IMR-90 (cell line): Measurements from ENCODE around the gene ANKRD33B.

Experiments used
- BHLHE40 ChIP-seq: fragments of 150-350 bp; IDR thresholded peaks from 2 replicates; pipeline ENCODE4 v1.6.1; 2016; ENCODE audit warnings: mild to moderate bottlenecking, low read depth, low read length
- CEBPB ChIP-seq: IDR thresholded peaks from 2 replicates; pipeline ENCODE4 v1.6.1; 2012; ENCODE audit warnings: low read depth, low read length, improper control_type of control experiment
- CTCF ChIP-seq: conservative IDR thresholded peaks from 2 replicates; pipeline ENCODE4 v1.5.1; 2012; ENCODE audit warnings: mild to moderate bottlenecking, low read depth, low read length, improper control_type of control experiment
- MXI1 ChIP-seq: IDR thresholded peaks from 2 replicates; pipeline ENCODE4 v1.6.1; 2012; ENCODE audit warnings: low read depth, mild to moderate bottlenecking, low read length, moderate library complexity, borderline replicate concordance
- NFE2L2 ChIP-seq: fragments of 150-350 bp; IDR thresholded peaks from 2 replicates; pipeline ENCODE4 v1.6.1; 2016; ENCODE audit warnings: low read depth, mild to moderate bottlenecking, low read length
- POLR2A ChIP-seq: IDR thresholded peaks from 2 replicates; pipeline ENCODE4 v1.6.1; 2012; ENCODE audit warnings: mild to moderate bottlenecking, low read depth, low read length
- RAD21 ChIP-seq: IDR thresholded peaks from 2 replicates; pipeline ENCODE4 v1.6.1; 2012; ENCODE audit warnings: low read length, improper control_type of control experiment
- RFX5 ChIP-seq: IDR thresholded peaks from 2 replicates; pipeline ENCODE4 v1.8.0; 2012; ENCODE audit warnings: low read depth, mild to moderate bottlenecking, low read length, moderate library complexity
- SMC3 ChIP-seq: fragments of 150-350 bp; IDR thresholded peaks from 2 replicates; pipeline ENCODE4 v1.6.1; 2016; ENCODE audit warnings: low read depth, mild to moderate bottlenecking, antibody characterized with exemption, low read length, moderate library complexity
- USF2 ChIP-seq: fragments of 150-350 bp; IDR thresholded peaks from 2 replicates; pipeline ENCODE4 v1.6.1; 2017; ENCODE audit warnings: mild to moderate bottlenecking, antibody characterized with exemption, low read length, low read depth

GRCh38 chr5:10555277-10555684 is 8.6 kb upstream of the ANKRD33B start:
- TF ChIP-seq MXI1 (no peak), CTCF (no peak), POLR2A (no peak), NFE2L2 (no peak), RAD21 (0 out of 2 replicates have a peak, but pooled peaks have one; percentile 3), CEBPB (no peak), RFX5 (no peak), SMC3 (0 out of 2 replicates have a peak, but pooled peaks have one; percentile 7), BHLHE40 (peak; percentile 81), USF2 (no peak)
